Epithelial cell of prostate (primary cell): Measurements from ENCODE around the gene PRKAG1.

ENCODE experiments used
- DNase-seq: peaks from one replicate; pipeline ENCODE4 v3.0.0-alpha.2; 2011; ENCODE audit warnings: low read depth, low spot score
- H3K27ac ChIP-seq: fragments of 450-650 bp; 2 replicates; pipeline ENCODE4 v1.5.1; 2017; ENCODE audit warnings: mild to moderate bottlenecking

Gene PRKAG1

GRCh38 chr12:48988030-48988649 is 30.4 kb downstream of the PRKAG1 start:
- DNase-seq, result no peak
- H3K27ac ChIP-seq, result no peak overlapping the region

- DNase-seq, result no peak
- no peak overlapping the region for H3K27ac ChIP-seq
These were observed 31.8 kb downstream of the PRKAG1 start for GRCh38 chr12:48986720-48987291.

- DNase-seq, result no peak
- no peak overlapping the region for H3K27ac ChIP-seq
These were observed 32.7 kb downstream of the PRKAG1 start for GRCh38 chr12:48985901-48986300.

DNA sequence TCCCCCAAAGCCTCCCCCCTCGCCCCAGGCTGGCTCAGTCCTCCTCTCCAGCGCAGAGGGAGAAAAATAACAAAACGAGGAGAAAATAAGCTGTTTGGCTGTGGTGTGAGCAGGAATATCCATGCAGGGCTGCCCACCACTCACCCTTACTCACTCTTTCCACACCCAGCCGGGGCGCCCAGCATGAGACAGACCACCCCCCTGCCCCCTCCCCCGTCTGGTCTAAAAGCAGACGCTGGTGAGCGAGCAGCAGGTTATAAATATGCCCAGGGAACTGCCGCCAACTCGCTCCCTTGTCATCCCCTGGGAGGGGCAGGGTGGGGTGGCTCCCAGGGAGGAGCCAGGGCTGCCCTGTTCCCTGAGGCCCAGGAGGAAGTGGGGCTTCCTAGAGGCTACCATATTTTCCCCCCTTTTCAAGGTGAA is 33.1 kb downstream of the PRKAG1 start:
- no peak overlapping the region for H3K27ac ChIP-seq
- DNase-seq, result no peak

- no peak for DNase-seq
- H3K27ac ChIP-seq, result no peak overlapping the region
These were observed 36.0 kb downstream of the PRKAG1 start for GRCh38 chr12:48982397-48983080.

DNA sequence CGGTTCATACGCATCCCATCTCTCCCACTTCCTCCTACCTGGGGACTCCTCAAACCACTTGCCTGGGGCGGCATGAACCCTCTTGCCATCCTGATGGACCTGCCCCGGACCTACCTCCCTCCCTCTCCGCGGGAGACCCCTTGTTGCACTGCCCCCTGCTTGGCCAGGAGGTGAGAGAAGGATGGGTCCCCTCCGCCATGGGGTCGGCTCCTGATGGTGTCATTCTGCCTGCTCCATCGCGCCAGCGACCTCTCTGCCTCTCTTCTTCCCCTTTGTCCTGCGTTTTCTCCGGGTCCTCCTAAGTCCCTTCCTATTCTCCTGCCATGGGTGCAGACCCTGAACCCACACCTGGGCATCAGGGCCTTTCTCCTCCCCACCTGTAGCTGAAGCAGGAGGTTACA is 36.8 kb downstream of the PRKAG1 start:
- H3K27ac ChIP-seq, result no peak overlapping the region
- DNase-seq, result no peak

- H3K27ac ChIP-seq, result no peak overlapping the region
These were observed 37.4 kb downstream of the PRKAG1 start for GRCh38 chr12:48980953-48981756.

DNA sequence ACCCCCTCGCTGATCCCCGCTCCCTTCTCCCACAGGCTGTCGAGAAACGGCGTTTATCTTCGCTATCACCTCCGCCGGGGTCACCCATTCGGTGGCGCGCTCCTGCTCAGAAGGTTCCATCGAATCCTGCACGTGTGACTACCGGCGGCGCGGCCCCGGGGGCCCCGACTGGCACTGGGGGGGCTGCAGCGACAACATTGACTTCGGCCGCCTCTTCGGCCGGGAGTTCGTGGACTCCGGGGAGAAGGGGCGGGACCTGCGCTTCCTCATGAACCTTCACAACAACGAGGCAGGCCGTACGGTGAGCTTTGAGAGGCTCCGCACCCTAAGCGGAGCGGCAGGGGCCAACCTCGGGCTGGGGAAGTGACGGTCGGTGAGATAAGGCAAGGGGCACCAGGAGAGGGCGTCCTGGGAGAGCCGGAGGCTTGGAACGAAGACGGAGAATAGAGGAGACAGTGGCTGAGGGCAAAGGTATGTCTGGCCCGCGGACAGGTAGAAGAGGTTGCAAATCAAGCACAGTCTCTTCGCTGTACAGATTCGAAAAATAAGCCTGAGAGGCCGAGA is 38.1 kb downstream of the PRKAG1 start:
- H3K27ac ChIP-seq, result no peak overlapping the region
- no peak for DNase-seq

More at GRCh38 chr12:48980953-48981756, 37.4 kb downstream of the PRKAG1 start:
- no peak for DNase-seq

- H3K27ac ChIP-seq, result no peak overlapping the region
- no peak for DNase-seq
These were observed 38.8 kb downstream of the PRKAG1 start for GRCh38 chr12:48979602-48980388.

DNA sequence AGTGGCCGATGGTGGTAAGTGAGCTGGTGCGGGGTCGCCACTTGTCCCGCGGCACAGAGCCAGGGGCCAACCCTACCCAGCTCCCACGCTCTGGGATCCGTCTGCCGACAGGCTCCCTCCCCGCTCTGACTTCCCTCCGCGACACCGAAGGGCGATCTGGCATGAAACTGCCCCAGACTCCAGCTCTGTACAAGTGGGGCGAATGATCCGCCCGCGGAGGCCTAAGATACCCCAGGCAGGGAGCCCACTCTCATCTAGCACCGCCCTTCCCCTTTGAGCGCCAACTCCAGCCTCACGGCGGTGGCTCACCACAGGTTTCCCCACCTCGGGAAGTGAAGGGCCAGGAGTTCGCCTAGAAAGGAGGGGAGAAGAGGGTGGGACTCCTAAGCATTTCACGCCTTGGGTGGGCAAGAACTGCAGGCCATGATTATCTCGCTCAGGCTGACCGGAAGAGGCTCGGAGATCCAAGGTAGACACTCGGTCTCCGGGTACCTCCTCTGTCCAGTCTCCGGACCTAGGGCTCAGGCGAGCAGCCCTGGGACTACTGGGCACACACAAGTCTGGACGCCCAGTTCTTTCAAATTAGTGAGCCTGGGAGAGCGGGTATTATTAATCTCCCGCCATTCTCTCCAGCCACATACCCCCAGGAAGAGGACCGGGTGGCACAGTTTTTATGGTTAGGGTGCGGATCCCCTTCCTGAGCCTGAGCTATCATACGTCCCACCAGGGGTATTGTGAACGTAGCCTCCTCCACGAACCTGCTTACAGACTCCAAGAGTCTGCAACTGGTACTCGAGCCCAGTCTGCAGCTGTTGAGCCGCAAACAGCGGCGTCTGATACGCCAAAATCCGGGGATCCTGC is 39.6 kb downstream of the PRKAG1 start:
- no peak overlapping the region for H3K27ac ChIP-seq

DNA sequence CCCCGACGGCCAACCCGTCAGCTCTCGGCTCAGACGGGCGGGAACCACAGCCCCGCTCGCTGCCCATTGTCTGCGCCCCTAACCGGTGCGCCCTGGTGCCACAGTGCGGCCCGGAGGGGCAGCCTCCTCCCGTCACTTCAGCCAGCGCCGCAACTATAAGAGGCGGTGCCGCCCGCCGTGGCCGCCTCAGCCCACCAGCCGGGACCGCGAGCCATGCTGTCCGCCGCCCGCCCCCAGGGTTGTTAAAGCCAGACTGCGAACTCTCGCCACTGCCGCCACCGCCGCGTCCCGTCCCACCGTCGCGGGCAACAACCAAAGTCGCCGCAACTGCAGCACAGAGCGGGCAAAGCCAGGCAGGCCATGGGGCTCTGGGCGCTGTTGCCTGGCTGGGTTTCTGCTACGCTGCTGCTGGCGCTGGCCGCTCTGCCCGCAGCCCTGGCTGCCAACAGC is 40.3 kb downstream of the PRKAG1 start, which contains the start of gene WNT1:
Gene WNT1, plus strand, starts transcription at position 32 of the 450 bp plus-strand sequence. Its CDS starts 329 bp downstream, at position 361.
- no peak within 1 kb of the TSS for H3K27ac ChIP-seq
- no peak for DNase-seq

More for the DNA sequence above, 39.6 kb downstream of the PRKAG1 start:
- DNase-seq, result no peak

DNA sequence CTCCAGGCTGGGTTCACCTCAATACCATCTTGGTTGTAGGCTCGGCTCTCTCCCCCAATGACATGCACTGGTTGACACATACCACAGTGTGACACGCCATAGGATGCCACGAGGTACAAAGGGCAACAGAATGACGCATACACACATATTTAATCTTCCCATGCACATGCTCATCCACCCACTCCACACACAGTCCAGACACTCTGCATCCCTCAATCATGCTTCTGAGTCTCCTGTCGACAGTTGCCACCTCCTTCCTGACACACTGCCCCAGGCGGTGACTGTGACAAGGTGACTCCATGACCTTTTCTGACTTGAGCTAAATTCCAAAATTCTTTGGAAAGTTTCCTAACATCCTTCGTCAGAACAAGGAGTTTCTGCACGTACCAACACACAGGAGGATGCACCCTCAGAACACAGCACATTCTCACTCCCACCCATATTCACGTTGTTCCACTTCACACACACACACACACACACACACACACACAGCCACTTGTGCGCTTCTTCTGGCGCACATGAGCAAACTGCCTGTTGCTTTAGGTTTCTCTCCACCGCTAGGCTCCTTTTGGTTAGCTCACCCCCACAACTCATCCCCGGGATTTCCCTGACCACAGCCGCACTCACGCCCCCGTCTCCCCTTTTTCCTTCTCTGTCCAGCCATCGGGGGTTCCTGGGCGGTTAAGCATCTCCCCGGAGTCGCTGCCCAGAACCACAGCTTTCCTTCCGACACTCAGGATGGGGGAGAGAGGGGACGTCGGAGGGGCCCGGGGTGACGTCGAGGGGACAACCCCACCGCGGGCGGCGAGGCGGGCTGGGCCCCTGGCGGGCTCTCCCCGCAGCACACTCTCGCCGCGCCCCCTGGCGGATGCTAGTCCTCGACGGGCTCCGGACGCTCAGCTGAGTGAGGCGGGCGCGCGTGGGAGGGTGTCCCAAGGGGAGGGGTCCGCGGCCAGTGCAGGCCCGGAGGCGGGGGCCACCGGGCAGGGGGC is 41.0 kb downstream of the PRKAG1 start:
- DNase-seq, result no peak
- H3K27ac ChIP-seq, result no peak overlapping the region

DNA sequence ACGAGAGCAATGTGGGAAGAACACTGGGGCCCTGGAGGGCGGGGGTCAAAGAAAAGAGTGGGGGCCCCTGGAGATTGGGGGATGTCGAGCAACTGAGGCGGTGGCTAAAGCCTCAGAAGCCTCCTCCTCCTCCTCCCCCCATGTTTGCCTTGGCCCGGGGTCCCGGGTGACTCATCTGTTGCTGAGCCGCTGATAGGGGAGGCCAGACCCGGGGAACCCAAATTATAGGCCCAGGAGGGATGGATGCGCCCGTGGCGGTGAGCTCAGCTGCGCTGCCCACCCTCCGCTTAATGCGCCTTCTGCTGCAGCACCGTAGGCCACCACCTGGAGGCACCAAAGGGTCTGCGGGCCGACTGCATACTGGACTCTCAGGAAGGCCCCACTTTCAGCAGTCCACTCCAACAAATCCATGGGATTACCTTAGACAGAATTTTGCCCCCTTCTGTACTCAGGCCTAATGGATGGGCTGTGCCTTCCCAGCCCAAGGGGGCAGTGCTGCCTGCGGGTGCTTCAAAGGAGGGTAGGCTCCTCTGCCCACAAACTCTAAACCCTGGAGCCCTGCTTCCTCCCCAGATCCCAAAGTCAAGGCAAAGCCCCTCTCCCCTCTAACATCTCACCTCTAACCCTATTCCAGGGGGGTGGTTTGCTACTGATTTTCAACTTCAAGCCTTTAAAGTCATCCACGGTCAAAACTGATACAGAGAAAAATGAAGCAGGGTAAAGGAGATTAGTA is 44.5 kb downstream of the PRKAG1 start:
- DNase-seq, result no peak
- H3K27ac ChIP-seq, result no peak overlapping the region

GRCh38 chr12:48973531-48973930 is 45.0 kb downstream of the PRKAG1 start:
- H3K27ac ChIP-seq, result no peak overlapping the region
- DNase-seq, result no peak

DNA sequence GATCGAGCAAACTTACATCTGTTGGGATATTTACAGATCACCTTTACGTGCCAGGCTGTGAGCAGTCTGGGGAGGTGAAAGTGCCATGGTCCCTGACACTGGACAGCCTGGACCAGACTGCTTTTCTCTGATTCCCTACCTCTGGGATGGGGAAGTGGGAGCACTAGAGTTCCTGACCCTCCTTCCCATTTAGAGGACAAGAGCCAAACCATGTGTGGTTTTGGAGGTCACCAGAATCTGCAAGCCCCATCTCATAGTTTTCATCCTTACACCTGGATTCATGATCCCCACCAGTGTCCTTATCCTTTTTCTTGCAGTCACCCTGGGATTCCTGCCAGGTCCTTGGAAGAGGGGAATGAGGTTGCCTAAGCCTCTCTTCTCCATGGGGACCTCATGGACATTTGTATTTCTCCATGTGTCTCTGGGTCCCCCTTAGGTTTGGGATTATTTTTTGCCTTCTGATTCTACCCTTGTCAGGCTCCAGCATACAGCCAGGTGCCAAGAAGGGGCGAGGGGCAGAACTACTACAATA is 45.6 kb downstream of the PRKAG1 start:
- H3K27ac ChIP-seq, result no peak overlapping the region
- no peak for DNase-seq

- DNase-seq, result no peak
- H3K27ac ChIP-seq, result no peak overlapping the region
These were observed 46.2 kb downstream of the PRKAG1 start for GRCh38 chr12:48972213-48972951.
